ENCODE data around the gene EFCC1. TPM values are rescaled to one million over a fixed set of nuclear protein-coding genes. Genes with fewer than 3 reads are reported as not detected.

EFCC1 gene
- under 1 TPM; 0.12 to 0.24 TPM for total RNA-seq

GRCh38 chr3:129001101-129001805, at the start of gene EFCC1:
EFCC1 (plus strand) TSS chr3:129001304; CDS start chr3:129001629, 325 bp downstream.
- Mint-ChIP-seq H3K36me3 (no peaks in the 10 kb centered on the region), H3K4me1 (ENCODE audit: low read depth) (peaks cover 25% of the 10 kb centered on the region), H3K9me3 (no peaks in the 10 kb centered on the region), H3K27me3 (peaks cover 27% of the 10 kb centered on the region), H3K4me3 (peak within 1 kb of the TSS; percentile 48), H3K27ac (no peak within 1 kb of the TSS)
- intact Hi-C loops (cut with micrococcal nuclease), result no loop called here
- no peak for DNase-seq
- ChIA-PET POLR2A (interaction anchor here (0.6 kb wide), 1 partner anchor 80 kb away, joined by 3 read pairs; no protein-coding TSS in a partner anchor), CTCF (interaction anchor here (1.4 kb wide), 1 partner anchor 15 kb away, joined by 4 read pairs; no protein-coding TSS in a partner anchor)

- POLR2A ChIA-PET, result no interaction called here
- Mint-ChIP-seq H3K36me3 (no peaks in the 10 kb centered on the region), H3K4me3 (no peak overlapping the region)
These were observed 44.7 kb upstream of the EFCC1 start for GRCh38 chr3:128956440-128956839.

GRCh38 chr3:128965280-128965679, 35.8 kb upstream of the EFCC1 start:
- DNase-seq, result no peak
- no peaks in the 10 kb centered on the region for H3K9me3 Mint-ChIP-seq
- ChIA-PET POLR2A (no interaction called here), CTCF (interaction anchor here (1.7 kb wide), 1 partner anchor 51 kb away, joined by 4 read pairs; no protein-coding TSS in a partner anchor)
- H3K27me3 Mint-ChIP-seq, result no peaks in the 10 kb centered on the region
- H3K36me3 Mint-ChIP-seq, result no peaks in the 10 kb centered on the region
- no peak overlapping the region for H3K27ac Mint-ChIP-seq
- no peak overlapping the region for H3K4me3 Mint-ChIP-seq
- peaks cover 3% of the 10 kb centered on the region for H3K4me1 Mint-ChIP-seq (ENCODE audit: low read depth)
- intact Hi-C loops (cut with micrococcal nuclease), result no loop called here

More at GRCh38 chr3:128956440-128956839, 44.7 kb upstream of the EFCC1 start:
- H3K9me3 Mint-ChIP-seq, result no peaks in the 10 kb centered on the region
- DNase-seq, result no peak
- H3K4me1 Mint-ChIP-seq (ENCODE audit: low read depth), result no peaks in the 10 kb centered on the region
- H3K27ac Mint-ChIP-seq, result no peak overlapping the region
- CTCF ChIA-PET, result no interaction called here
- H3K27me3 Mint-ChIP-seq, result no peaks in the 10 kb centered on the region
- intact Hi-C loops (cut with micrococcal nuclease), result no loop called here

GRCh38 chr3:128965818-128966217, 35.3 kb upstream of the EFCC1 start:
- no peaks in the 10 kb centered on the region for H3K27me3 Mint-ChIP-seq
- no peak overlapping the region for H3K4me3 Mint-ChIP-seq
- peaks cover 3% of the 10 kb centered on the region for H3K4me1 Mint-ChIP-seq (ENCODE audit: low read depth)
- H3K27ac Mint-ChIP-seq, result no peak overlapping the region
- no peaks in the 10 kb centered on the region for H3K36me3 Mint-ChIP-seq
- intact Hi-C loops (cut with micrococcal nuclease), result no loop called here
- H3K9me3 Mint-ChIP-seq, result no peaks in the 10 kb centered on the region
- DNase-seq, result no peak
- CTCF ChIA-PET, result interaction anchor here (1.7 to 6.4 kb wide), 2 partner anchors 50 to 88 kb away, joined by 4 to 60 read pairs; no protein-coding TSS in a partner anchor
- POLR2A ChIA-PET, result no interaction called here

GRCh38 chr3:128967748-128968355, 33.3 kb upstream of the EFCC1 start:
- no peaks in the 10 kb centered on the region for H3K27me3 Mint-ChIP-seq
- no peak for DNase-seq
- intact Hi-C loops (cut with micrococcal nuclease), result no loop called here
- H3K9me3 Mint-ChIP-seq, result no peaks in the 10 kb centered on the region
- POLR2A ChIA-PET, result no interaction called here
- no peak overlapping the region for H3K4me3 Mint-ChIP-seq
- H3K27ac Mint-ChIP-seq, result no peak overlapping the region
- CTCF ChIA-PET, result interaction anchor here (3.1 to 6.4 kb wide), 2 partner anchors 86 to 195 kb away, joined by 31 to 60 read pairs; no protein-coding TSS in a partner anchor
- H3K36me3 Mint-ChIP-seq, result no peaks in the 10 kb centered on the region
- peaks cover 3% of the 10 kb centered on the region for H3K4me1 Mint-ChIP-seq (ENCODE audit: low read depth)

- H3K4me3 Mint-ChIP-seq, result no peak overlapping the region
- H3K4me1 Mint-ChIP-seq (ENCODE audit: low read depth), result peaks cover 3% of the 10 kb centered on the region
- peak; percentile 72 for DNase-seq
- no peaks in the 10 kb centered on the region for H3K36me3 Mint-ChIP-seq
- ChIA-PET CTCF (interaction anchor here (0.6 to 6.4 kb wide), 79 partner anchors 10 to 770 kb away, joined by 3 to 111 read pairs (median 5); partner anchors contain the start of genes ACAD9, CFAP92, COPG1 and HMCES), POLR2A (interaction anchor here (1.2 kb wide), 1 partner anchor 92 kb away, joined by 4 read pairs; no protein-coding TSS in a partner anchor)
- no peaks in the 10 kb centered on the region for H3K9me3 Mint-ChIP-seq
- H3K27ac Mint-ChIP-seq, result no peak overlapping the region
- intact Hi-C loops (cut with micrococcal nuclease), result loop anchor here (1.0 to 5.0 kb wide), 3 partner anchors 46 to 275 kb away; no protein-coding TSS in a partner anchor
- H3K27me3 Mint-ChIP-seq, result no peaks in the 10 kb centered on the region
These were observed 30.9 kb upstream of the EFCC1 start for GRCh38 chr3:128969993-128970739.

- H3K27ac Mint-ChIP-seq, result no peak overlapping the region
- DNase-seq, result peak; percentile 30
- no peaks in the 10 kb centered on the region for H3K36me3 Mint-ChIP-seq
- no peaks in the 10 kb centered on the region for H3K9me3 Mint-ChIP-seq
- POLR2A ChIA-PET, result no interaction called here
- peaks cover 3% of the 10 kb centered on the region for H3K4me1 Mint-ChIP-seq (ENCODE audit: low read depth)
- no peaks in the 10 kb centered on the region for H3K27me3 Mint-ChIP-seq
- CTCF ChIA-PET, result interaction anchor here (0.6 to 6.4 kb wide), 58 partner anchors 9 to 770 kb away, joined by 3 to 111 read pairs (median 6); partner anchors contain the start of genes ACAD9, CFAP92, COPG1 and HMCES
- no peak overlapping the region for H3K4me3 Mint-ChIP-seq
- intact Hi-C loops (cut with micrococcal nuclease), result loop anchor here (1.0 to 5.0 kb wide), 3 partner anchors 46 to 275 kb away; no protein-coding TSS in a partner anchor
These were observed 30.4 kb upstream of the EFCC1 start for GRCh38 chr3:128970740-128971047.

GRCh38 chr3:128971421-128972100, 29.5 kb upstream of the EFCC1 start:
- intact Hi-C loops (cut with micrococcal nuclease), result loop anchor here (5.0 kb wide), 1 partner anchor 81 kb away; no protein-coding TSS in a partner anchor
- Mint-ChIP-seq H3K9me3 (no peaks in the 10 kb centered on the region), H3K27me3 (no peaks in the 10 kb centered on the region), H3K4me3 (no peak overlapping the region), H3K36me3 (no peaks in the 10 kb centered on the region), H3K27ac (no peak overlapping the region), H3K4me1 (ENCODE audit: low read depth) (peaks cover 3% of the 10 kb centered on the region)
- no peak for DNase-seq
- ChIA-PET POLR2A (no interaction called here), CTCF (interaction anchor here (0.7 to 6.4 kb wide), 26 partner anchors 11 to 519 kb away, joined by 3 to 111 read pairs (median 11); partner anchors contain the start of genes CFAP92 and COPG1)

GRCh38 chr3:128973988-128974564, 27.0 kb upstream of the EFCC1 start:
- ChIA-PET CTCF (interaction anchor here (1.4 kb wide), 1 partner anchor 42 kb away, joined by 3 read pairs; no protein-coding TSS in a partner anchor), POLR2A (no interaction called here)
- Mint-ChIP-seq H3K4me3 (no peak overlapping the region), H3K36me3 (no peaks in the 10 kb centered on the region), H3K9me3 (no peaks in the 10 kb centered on the region), H3K27ac (no peak overlapping the region), H3K4me1 (ENCODE audit: low read depth) (peaks cover 3% of the 10 kb centered on the region), H3K27me3 (peaks cover 2% of the 10 kb centered on the region)
- no peak for DNase-seq
- intact Hi-C loops (cut with micrococcal nuclease), result loop anchor here (5.0 kb wide), 1 partner anchor 78 kb away; no protein-coding TSS in a partner anchor

- Mint-ChIP-seq H3K27ac (no peak overlapping the region), H3K4me3 (no peak overlapping the region), H3K4me1 (ENCODE audit: low read depth) (no peaks in the 10 kb centered on the region), H3K9me3 (no peaks in the 10 kb centered on the region), H3K36me3 (no peaks in the 10 kb centered on the region), H3K27me3 (peaks cover 2% of the 10 kb centered on the region)
- POLR2A ChIA-PET, result no interaction called here
- CTCF ChIA-PET, result no interaction called here
- DNase-seq, result no peak
- intact Hi-C loops (cut with micrococcal nuclease), result no loop called here
These were observed 25.8 kb upstream of the EFCC1 start for GRCh38 chr3:128975276-128975675.
